ENCODE data around the gene NT5C.

- peak in 1 of 4 experiments; percentile 9 for TF ChIP-seq CTCF (IDR thresholded peaks at IDR 0.05)
- TF ChIP-seq POLR2A (IDR thresholded peaks at IDR 0.05) = peak; percentile 97 to 98
Observed at GRCh38 chr17:75154195-75155106, 22.9 kb upstream of the NT5C start, which contains the start of gene JPT1.

Measured in gastroesophageal sphincter (tissue), 3 donors.